D721Med (cell line): Measurements from ENCODE around the gene ST3GAL4.

Source experiments
- DNase-seq: peaks from one replicate; pipeline ENCODE4 v3.0.0; 2011; ENCODE audit warnings: low spot score; ENCODE audit not compliant: insufficient read length
- FAIRE-seq: peaks from 2 replicates; lab custom pipeline; 2011; peaks lifted over from hg19 to GRCh38; lab: Jason Lieb, UNC
- CTCF ChIP-seq: IDR thresholded peaks from 2 replicates; pipeline ENCODE4 v1.5.1; 2012; ENCODE audit warnings: mild to moderate bottlenecking, control low read depth; ENCODE audit not compliant: insufficient read depth; ENCODE audit errors: missing control alignments

Gene ST3GAL4

GRCh38 chr11:126319374-126319740 lies 36.1 kb upstream of the ST3GAL4 start:
- TF ChIP-seq CTCF, result no peak
- DNase-seq, result no peak
- FAIRE-seq, result no peak

GRCh38 chr11:126322996-126323395 lies 32.5 kb upstream of the ST3GAL4 start:
- DNase-seq (no peak), FAIRE-seq (no peak)
- no peak for TF ChIP-seq CTCF

- no peak for TF ChIP-seq CTCF
- FAIRE-seq, result no peak
- DNase-seq, result no peak
Observed at GRCh38 chr11:126327281-126328000, 28.0 kb upstream of the ST3GAL4 start.

GRCh38 chr11:126328001-126328390 lies 27.5 kb upstream of the ST3GAL4 start:
- TF ChIP-seq CTCF, result no peak
- DNase-seq (no peak), FAIRE-seq (no peak)

GRCh38 chr11:126328444-126328843 lies 27.0 kb upstream of the ST3GAL4 start:
- no peak for TF ChIP-seq CTCF
- no peak for FAIRE-seq
- no peak for DNase-seq

GRCh38 chr11:126328938-126329643 lies 26.4 kb upstream of the ST3GAL4 start:
- no peak for TF ChIP-seq CTCF
- no peak for FAIRE-seq

More at GRCh38 chr11:126328938-126329643, 26.4 kb upstream of the ST3GAL4 start:
- no peak for DNase-seq
